ENCODE measurements around the gene RIMS1.

DNA sequence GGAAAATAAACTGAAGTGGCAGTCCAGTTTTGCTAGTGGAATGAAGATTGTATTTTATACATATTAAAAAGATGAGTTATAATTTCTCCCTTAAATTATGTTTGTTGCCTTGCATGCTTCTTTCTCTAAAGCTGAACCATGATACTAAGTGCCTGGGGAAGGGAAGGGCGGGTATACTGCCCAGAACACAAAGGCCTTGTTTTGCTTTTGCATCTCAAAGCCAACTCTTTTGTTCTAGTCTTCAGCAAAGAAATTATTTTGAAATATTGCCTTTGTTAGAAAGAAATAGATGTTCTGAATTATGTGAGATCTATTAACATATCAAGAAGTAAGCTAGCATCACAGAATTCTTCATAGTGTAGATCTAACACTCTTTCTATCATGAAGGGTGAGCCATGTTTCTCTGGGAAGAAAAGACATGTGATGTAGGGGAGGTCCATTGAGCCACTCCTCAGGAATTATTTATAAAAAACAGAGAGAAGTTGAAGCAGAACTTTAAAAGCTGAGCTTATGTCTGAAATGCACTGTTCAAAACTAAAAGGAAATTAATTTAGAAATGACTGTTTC lies 108.4 kb downstream of the RIMS1 start:
- TF ChIP-seq POLR2A (IDR thresholded peaks at IDR 0.05; ENCODE audit: low read depth, low read length) (no peak), POLR2AphosphoS5 (IDR thresholded peaks at IDR 0.05; ENCODE audit: insufficient read depth, low read depth, low read length) (no peak), MYC (IDR thresholded peaks at IDR 0.05; ENCODE audit: low read depth, low read length) (no peak), EZH2 (IDR thresholded peaks at IDR 0.05; ENCODE audit: borderline replicate concordance, low read depth, low read length, severe bottlenecking) (no peak), GATA2 (IDR thresholded peaks at IDR 0.05; ENCODE audit: insufficient read depth, insufficient read length, low read depth, low read length) (no peak), FOS (IDR thresholded peaks at IDR 0.05; ENCODE audit: borderline replicate concordance, insufficient read depth, low read length) (no peak), JUN (IDR thresholded peaks at IDR 0.05; ENCODE audit: borderline replicate concordance, insufficient read depth, insufficient read length, low read depth) (no peak)
- TF ChIP-seq, protein P1, sequence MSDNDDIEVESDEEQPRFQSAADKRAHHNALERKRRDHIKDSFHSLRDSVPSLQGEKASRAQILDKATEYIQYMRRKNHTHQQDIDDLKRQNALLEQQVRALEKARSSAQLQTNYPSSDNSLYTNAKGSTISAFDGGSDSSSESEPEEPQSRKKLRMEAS (IDR thresholded peaks at IDR 0.05; ENCODE audit: insufficient read depth, insufficient read length) = no peak
- TF ChIP-seq, protein P2, sequence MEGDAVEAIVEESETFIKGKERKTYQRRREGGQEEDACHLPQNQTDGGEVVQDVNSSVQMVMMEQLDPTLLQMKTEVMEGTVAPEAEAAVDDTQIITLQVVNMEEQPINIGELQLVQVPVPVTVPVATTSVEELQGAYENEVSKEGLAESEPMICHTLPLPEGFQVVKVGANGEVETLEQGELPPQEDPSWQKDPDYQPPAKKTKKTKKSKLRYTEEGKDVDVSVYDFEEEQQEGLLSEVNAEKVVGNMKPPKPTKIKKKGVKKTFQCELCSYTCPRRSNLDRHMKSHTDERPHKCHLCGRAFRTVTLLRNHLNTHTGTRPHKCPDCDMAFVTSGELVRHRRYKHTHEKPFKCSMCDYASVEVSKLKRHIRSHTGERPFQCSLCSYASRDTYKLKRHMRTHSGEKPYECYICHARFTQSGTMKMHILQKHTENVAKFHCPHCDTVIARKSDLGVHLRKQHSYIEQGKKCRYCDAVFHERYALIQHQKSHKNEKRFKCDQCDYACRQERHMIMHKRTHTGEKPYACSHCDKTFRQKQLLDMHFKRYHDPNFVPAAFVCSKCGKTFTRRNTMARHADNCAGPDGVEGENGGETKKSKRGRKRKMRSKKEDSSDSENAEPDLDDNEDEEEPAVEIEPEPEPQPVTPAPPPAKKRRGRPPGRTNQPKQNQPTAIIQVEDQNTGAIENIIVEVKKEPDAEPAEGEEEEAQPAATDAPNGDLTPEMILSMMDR (IDR thresholded peaks at IDR 0.05; ENCODE audit: extremely low read depth in 1 of 2, insufficient read depth in 1 of 2, low read depth in 1 of 2, low read length in 2 of 2) = no peak
